Suprapubic skin (tissue), 4 donors: ENCODE data around the gene RPL10A.

Source experiments
- CTCF ChIP-seq, 2 donors: fragments of 200-600 bp in 1 of 2; fragments of 450-650 bp in 1 of 2; sonication (generic) in 1 of 2; IDR thresholded peaks; one replicate each; pipeline ENCODE4 v1.5.1; 2016 to 2019; ENCODE audit warnings: antibody characterized with exemption in 2 of 2, mild to moderate bottlenecking in 1 of 2, moderate library complexity in 1 of 2
- POLR2A ChIP-seq, 2 donors: fragments of 450-650 bp; IDR thresholded peaks; one replicate each; pipeline ENCODE4 v1.6.1; 2017; ENCODE audit warnings: antibody characterized with exemption in 2 of 2, mild to moderate bottlenecking in 2 of 2, moderate library complexity in 2 of 2
- POLR2AphosphoS5 ChIP-seq, 3 donors: sonication (generic); formaldehyde crosslinking; IDR thresholded peaks; one replicate each; pipeline ENCODE4 v1.6.1; 2017; ENCODE audit warnings: antibody characterized with exemption in 3 of 3

- TF ChIP-seq POLR2AphosphoS5 (IDR thresholded peaks at IDR 0.05) (no peak), POLR2A (IDR thresholded peaks at IDR 0.05) (no peak), CTCF (IDR thresholded peaks at IDR 0.05) (no peak)
These were observed 19.7 kb downstream of the RPL10A start for GRCh38 chr6:35487658-35488516.
